ENCODE measurements around the gene INTS7.
"Not testable (repeated sequence)": the region's sequence is repeated elsewhere in the genome, so short reads cannot be mapped to it uniquely, and the experiment has no call there.

Gene INTS7

GRCh38 chr1:211929683-211930082 lies 105.7 kb downstream of the INTS7 start:
- no peak for DNase-seq

DNA sequence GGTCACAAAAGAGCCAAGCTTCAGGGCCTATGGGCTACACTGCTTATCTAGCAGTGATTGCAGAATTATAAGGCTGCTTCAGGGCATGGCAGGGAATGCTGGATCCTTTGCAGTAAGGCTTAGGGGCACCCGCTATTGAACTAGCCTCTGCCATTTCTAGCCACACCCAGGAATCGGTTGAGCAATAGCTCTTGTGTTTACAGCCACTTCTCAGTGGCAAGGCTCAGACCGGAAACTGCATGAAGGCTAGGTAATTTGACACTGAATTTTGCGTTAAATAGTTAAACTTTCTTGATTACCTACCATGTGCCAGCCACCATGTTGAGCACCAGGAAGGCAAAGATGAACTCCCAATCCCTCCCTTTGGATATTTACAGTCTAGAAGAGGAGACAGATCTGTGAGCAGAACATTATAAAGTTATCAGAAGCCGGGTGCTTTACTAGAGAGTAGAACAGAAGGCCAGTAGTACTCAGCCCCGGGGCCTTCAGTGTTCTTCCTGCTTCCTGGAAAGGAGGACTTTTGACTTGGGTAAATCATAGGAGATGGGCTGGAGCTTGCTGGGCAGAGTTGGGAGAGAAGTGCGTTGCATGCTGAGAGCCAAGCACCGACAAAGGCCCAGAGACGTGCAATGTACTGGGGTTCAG lies 106.2 kb downstream of the INTS7 start:
- no peak for DNase-seq

DNA sequence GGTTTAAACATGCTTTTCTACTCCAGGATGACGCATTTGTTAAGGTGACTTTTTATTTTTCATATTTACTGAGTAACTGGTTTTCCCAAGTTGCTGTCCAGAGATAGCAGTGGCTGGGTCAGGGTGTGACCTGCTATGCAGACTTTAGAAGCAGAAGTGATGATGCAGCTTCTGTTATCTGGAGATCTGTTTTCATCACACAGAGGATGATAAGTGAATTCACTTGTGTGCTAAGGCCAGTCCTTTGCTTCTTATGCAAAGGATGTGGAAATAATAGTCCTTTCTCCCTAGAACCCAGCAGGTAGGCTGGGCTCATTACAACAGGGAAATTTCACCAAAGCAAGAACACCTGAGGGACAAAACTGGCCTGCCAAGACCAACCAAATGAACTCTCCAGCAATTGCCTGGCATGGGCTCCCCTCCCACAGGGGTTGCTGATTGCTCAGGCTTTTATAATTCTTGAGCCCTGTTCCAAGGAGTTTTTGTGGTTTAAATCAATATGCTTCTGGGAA lies 107.0 kb downstream of the INTS7 start:
- DNase-seq, result no peak

DNA sequence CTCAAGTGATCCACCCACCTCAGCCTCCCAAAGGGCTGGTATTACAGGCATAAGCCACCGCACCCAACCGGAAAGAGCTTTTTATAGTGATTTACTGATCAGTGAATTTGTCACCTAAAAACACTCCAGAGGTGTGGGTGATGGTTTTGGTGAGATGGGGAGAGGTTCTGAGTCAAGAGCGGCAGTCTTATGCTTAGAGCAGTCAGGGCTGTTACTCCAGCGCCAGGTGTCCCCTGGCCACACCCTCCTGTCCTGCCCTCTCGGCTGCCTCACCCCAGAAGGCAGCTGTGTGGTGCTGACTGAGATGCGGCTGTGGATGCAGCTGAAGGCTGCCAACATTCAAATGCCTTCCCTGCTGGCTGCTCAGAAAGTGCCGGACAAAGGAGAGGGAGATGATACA lies 110.3 kb downstream of the INTS7 start:
- DNase-seq, result no peak

DNA sequence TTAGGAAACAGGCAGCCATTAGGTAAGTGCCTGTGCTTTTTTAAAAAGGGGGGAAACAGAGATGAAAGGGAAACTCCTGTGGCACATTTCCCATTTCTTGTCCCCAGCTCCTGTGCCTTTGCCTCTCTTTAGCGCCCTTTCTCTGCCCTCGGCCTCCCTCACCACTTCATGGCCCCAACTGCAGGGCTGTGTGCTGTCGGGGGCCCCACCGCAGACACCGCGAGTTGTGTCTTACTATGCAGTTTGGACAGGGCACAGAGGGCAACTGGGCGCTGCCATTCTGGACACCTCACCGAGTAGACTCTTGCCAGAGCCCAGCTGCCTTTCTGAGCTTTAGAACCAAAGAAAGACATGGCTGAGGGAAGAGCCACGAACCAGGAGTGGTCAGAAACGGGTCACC lies 111.1 kb downstream of the INTS7 start:
- DNase-seq, result no peak

- no peak for DNase-seq
Observed at GRCh38 chr1:211923095-211923494, 112.3 kb downstream of the INTS7 start.

DNA sequence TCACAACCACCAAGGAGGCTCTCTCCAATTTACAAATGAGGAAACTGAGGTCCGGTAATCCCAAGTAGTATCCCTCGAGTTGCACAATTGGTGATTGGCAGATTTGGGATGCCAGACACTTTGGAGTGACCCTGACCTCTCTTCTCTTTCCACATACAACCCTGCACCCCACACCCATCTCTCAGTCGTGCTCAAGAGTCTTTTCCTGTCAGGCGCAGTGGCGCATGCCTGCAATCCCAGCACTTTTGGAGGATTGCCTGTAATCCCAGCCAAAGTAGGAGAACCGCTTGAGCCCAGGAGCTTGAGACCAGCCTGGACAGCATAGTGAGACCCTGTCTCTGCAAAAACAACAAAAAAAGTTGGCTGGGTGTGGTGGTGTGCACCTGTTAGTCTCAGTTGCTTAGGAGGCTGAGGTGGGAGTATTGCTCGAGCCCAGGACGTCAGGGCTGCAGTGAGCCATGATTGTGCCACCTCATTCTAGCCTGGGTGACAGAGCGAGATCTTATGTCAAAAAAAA lies 113.7 kb downstream of the INTS7 start:
- DNase-seq, result no peak

DNA sequence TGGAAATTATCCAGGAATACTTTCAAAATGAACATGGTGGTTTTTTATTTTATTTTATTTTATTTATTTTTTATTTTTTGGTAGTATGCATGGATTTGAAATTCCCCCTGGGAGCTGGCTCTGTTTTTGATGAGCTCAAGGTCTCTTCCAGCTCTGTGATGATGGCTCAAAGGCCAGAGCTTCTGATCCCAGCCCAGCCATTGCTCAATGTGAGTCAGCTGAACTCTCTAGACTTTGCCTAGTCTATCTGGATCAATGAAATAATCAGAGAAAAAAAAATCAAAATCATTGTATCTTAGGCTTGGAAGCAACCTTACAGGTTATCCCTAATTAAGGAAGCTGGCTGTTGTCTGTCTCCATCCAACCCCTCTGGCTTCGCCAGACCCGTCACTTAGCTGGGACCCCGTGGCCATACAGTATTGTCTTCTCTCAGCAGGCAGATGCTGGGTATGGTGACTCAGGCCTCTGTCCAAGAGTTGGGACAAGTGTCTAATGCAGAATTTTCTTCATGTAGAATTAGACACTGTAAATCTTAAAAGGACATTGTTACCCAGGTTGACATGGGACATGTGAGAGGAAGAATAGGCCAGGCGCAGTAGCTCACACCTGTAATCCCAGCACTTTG lies 114.6 kb downstream of the INTS7 start:
- DNase-seq, result no peak

DNA sequence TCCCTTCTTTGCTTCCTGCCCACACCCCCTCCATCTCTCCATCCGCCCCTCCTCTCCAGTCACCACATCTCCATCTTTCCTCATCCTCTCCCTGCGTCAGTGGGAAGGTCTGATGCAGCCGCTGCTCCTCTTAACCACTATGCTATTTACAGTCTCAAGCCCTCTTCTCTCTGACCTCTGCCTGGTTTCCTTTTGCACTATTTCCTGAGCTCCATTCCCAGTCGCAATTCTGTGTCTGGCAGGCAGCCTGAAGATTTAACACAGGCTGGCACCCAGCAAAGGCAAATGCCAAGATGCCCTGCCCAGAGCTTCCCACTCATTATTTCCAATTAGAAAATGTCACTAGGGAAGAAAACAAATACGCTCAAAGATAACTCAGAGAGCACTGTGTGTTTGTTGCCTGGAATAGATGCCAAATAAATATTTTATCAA lies 115.2 kb downstream of the INTS7 start:
- no peak for DNase-seq

DNA sequence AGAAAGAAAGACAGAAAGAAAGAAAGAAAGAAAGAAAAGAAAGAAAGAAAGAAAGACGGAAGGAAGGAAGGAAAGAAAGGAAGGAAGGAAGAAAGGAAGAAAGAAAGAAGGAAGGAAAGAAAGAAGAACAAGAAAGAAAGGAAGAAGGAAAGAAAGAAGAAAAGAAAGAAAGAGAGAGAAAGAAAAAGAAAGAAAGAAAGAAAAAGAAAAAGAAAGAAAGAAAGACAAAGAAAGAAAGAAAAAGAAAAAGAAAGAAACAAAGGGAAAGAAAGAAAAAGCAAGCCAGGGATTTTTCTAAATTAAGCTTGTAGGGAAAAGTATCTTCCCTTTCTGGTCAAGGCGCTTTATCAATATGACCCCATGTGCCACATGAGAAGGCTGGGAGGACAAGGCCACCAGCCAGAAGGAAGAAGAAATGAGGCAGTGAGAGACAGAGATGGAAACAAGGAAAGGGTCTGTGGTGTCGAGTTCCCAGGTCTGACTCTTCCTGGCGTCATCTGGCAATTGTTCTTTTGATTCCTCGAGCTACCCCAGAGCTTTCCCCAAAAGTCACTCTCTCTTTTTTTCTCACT lies 116.4 kb downstream of the INTS7 start:
- no peak for DNase-seq

GRCh38 chr1:211916458-211916857 lies 118.9 kb downstream of the INTS7 start:
- DNase-seq, result not testable (repeated sequence)

- no peak for DNase-seq
Observed at GRCh38 chr1:211915924-211916323, 119.4 kb downstream of the INTS7 start.

GRCh38 chr1:211912844-211913432 lies 122.4 kb downstream of the INTS7 start:
- no peak for DNase-seq

- DNase-seq, result no peak
Observed at GRCh38 chr1:211912038-211912437, 123.3 kb downstream of the INTS7 start.

DNA sequence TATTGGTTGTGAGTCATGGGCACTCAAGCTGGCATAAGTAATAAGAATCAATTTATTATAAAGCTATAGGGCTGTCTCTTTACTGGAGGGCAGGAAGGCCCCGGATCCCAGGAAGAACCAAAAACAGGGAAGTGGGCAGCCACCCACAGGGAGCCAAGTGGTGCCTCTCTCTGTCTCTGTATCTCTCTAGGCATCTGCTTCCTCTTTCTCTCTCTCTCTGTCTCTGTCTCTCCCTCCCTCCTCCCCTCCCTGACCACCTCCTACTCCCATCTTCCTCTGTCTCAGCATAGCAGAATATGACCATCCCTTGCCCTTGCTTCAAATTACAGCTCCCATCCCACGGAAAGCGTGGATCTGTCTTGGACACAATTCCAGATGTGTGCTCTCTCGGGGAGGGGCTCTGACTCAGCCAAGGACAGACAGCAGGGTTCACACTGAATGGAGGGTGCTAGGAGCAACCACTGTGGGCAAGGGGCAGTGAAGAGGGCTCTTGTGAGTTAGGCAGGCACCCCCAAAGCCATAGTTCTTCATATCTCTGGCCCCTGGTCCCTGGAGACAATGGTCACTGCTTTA lies 124.4 kb downstream of the INTS7 start:
- DNase-seq, result no peak

DNA sequence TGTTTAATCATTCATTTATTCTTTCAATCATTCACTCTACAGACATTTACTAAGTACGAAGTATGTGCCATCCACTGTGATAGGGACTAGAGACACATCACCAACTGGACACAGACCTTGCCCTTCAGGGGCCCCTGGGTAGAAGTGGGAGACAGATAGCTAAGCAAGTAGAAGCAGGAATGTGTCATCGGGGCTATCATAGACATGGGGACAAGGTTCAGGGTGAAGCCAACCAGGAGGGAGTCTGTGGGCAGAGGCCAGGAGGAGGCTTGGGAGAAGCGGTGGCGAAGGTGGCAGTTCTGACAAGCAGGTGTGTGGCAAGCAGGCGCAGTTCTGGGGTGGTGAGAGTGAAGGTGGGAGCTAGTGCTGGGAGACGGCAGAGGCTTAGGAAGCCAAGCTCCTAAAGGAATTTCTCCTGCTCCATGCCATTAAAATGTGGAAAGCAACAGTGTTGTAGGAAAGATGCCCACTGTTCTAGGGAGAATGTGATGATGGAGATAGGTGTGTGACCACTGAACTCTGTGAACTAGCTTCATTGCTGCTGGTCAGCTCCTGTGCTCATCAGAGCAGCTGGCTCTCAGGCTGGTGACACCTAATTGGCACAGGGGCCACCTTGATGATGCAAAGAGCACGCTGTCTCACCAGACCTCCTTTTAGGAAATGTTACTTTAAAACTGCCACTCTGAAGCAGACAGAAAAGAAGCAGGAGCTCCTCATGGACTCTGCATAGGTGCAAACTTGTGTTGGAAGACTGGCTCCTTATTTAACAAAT lies 125.1 kb downstream of the INTS7 start:
- DNase-seq, result no peak

DNA sequence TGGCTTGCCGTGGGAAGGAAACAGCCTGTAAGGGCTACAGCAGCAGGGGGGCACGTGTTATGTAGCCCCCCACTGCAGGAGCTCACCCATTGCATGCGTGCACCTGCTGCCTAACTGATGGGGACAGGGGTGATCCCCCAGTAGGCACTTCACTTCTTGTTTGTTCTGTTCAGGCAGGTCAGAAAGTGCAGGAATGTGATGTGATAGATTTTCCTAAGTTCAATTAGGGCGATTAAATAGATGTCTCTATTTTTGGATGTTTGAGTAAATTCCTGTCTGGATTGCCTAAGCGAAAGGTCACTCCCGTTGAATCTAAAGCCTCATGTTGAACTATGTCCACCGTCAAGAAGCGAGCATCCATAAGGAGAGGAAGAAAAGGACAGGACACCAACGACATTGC lies 126.0 kb downstream of the INTS7 start:
- no peak for DNase-seq

DNA sequence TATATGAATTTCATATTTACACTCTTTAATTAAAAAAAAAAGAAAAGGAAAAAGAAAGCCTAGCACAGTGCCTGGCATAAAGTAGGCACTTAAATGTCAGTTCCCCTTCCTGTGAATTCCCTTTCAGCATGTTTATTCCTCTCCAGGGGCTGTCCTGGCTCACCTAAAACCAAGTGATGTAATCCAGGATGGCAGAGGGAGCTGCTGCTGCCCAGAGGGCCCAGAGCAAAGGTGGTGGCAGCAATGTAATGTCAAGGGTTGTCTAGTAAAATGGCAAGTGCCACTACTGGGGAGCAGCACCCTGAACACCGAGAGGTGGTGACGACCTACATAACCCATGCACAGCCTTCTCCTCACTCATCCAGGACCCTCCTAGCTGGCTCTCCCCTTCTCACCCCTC lies 126.4 kb downstream of the INTS7 start:
- no peak for DNase-seq

- no peak for DNase-seq
Observed at GRCh38 chr1:211908453-211908852, 126.9 kb downstream of the INTS7 start.

GRCh38 chr1:211903490-211904245 lies 131.7 kb downstream of the INTS7 start:
- no peak for DNase-seq

GRCh38 chr1:211902624-211903291 lies 132.6 kb downstream of the INTS7 start:
- DNase-seq, result no peak

All from T-helper 9 cell (primary cell).